ENCODE data around the gene PIK3R2. TPM values are rescaled to one million over a fixed set of nuclear protein-coding genes. Genes with fewer than 3 reads are reported as not detected.

PIK3R2 gene
- polyA plus RNA-seq, 1 donor = 27.1 TPM

- DNase-seq = no peak
Measured at GRCh38 chr19:18122860-18123795, 29.8 kb upstream of the PIK3R2 start.

GRCh38 chr19:18123819-18124218 lies 29.1 kb upstream of the PIK3R2 start:
- no peak for DNase-seq

- DNase-seq = no peak
Measured at GRCh38 chr19:18126097-18126496, 26.9 kb upstream of the PIK3R2 start.

GRCh38 chr19:18128044-18128443 lies 24.9 kb upstream of the PIK3R2 start:
- no peak for DNase-seq

- DNase-seq = no peak
Measured at GRCh38 chr19:18128805-18129204, 24.2 kb upstream of the PIK3R2 start.

GRCh38 chr19:18130523-18131242 lies 22.3 kb upstream of the PIK3R2 start:
- DNase-seq = no peak

GRCh38 chr19:18131841-18132596 lies 20.9 kb upstream of the PIK3R2 start:
- no peak for DNase-seq

- no peak for DNase-seq
Measured at GRCh38 chr19:18135712-18136584, 17.0 kb upstream of the PIK3R2 start.

GRCh38 chr19:18137242-18137641 lies 15.7 kb upstream of the PIK3R2 start:
- no peak for DNase-seq

- no peak for DNase-seq
Measured at GRCh38 chr19:18137657-18138339, 15.2 kb upstream of the PIK3R2 start.

- DNase-seq = no peak
Measured at GRCh38 chr19:18140473-18140872, 12.5 kb upstream of the PIK3R2 start.

- DNase-seq = no peak
Measured at GRCh38 chr19:18141031-18141430, 11.9 kb upstream of the PIK3R2 start.

GRCh38 chr19:18143902-18144301 lies 9.1 kb upstream of the PIK3R2 start:
- DNase-seq = no peak

GRCh38 chr19:18144361-18144760 lies 8.6 kb upstream of the PIK3R2 start:
- no peak for DNase-seq

- no peak for DNase-seq
Measured at GRCh38 chr19:18144906-18145305, 8.1 kb upstream of the PIK3R2 start.

GRCh38 chr19:18145391-18145999 lies 7.5 kb upstream of the PIK3R2 start:
- no peak for DNase-seq

- DNase-seq = no peak
Measured at GRCh38 chr19:18147396-18147795, 5.6 kb upstream of the PIK3R2 start.

- DNase-seq = no peak
Measured at GRCh38 chr19:18149596-18149975, 3.4 kb upstream of the PIK3R2 start.

GRCh38 chr19:18150776-18151624 lies 2.0 kb upstream of the PIK3R2 start:
- no peak for DNase-seq

GRCh38 chr19:18152442-18152816 lies 534 bp upstream of the PIK3R2 start:
- DNase-seq = peak; percentile 98

All from left kidney (tissue), 2 donors.